K562 (cell line): ENCODE results near the gene UBAC2. TPM values are rescaled to one million over a fixed set of nuclear protein-coding genes. Genes with fewer than 3 reads are reported as not detected.

Experiments used
- ATAC-seq: fragments of 200-7000 bp; cut with Tn5 transposase; 3 replicates; pipeline ENCODE4 v1.9.1; 2020; ENCODE audit warnings: moderate library complexity
- BruUV-seq: library from RNA; stranded (reverse); fragments of 400-500 nt; replicated peaks from 2 replicates; lab custom pipeline; 2021; lab: Mats Ljungman, UMichigan
- CTCF ChIA-PET: fragments of 300-600 bp; formaldehyde crosslinking; extraction: SDS; loops from one replicate; lab custom pipeline; 2021; ENCODE audit warnings: low intra/inter-chr PET ratio; lab: Yijun Ruan, JAX
- POLR2A ChIA-PET: fragments of 300-600, 350-650 bp; sonication (Branson Sonifier 250); formaldehyde crosslinking; extraction: SDS; loops from one replicate; lab custom pipeline; 2021; ENCODE audit warnings: antibody characterized with exemption, inconsistent platforms; lab: Yijun Ruan, JAX
- DNase-seq, 4 experiments: peaks; one replicate each; pipeline versions ENCODE4 v3.0.0 to v3.0.0-alpha.2; 2011 to 2018; ENCODE audit warnings: low spot score in 3 of 4, mixed read lengths in 3 of 4; ENCODE audit errors: extremely low read depth in 1 of 4
- FAIRE-seq: peaks from 2 replicates; lab custom pipeline; 2011; peaks lifted over from hg19 to GRCh38; lab: Jason Lieb, UNC
- H2AFZ ChIP-seq: 2 replicates; pipeline ENCODE4 v1.6.0; 2011; ENCODE audit warnings: low read depth, low read length, control low read depth, inconsistent platforms
- H3K27ac ChIP-seq: fragments of 200-600 bp; 3 replicates; pipeline ENCODE4 v1.8.0; 2011; ENCODE audit warnings: low read depth, mild to moderate bottlenecking, control low read depth, inconsistent platforms, low read length, moderate library complexity, mixed read lengths; ENCODE audit errors: extremely low read depth
- H3K27me3 ChIP-seq, 2 experiments: fragments of 300-600 bp in 1 of 2; 2 replicates in 1 of 2; 3 replicates in 1 of 2; pipeline versions ENCODE4 v1.6.0 to v1.8.0; 2011; ENCODE audit warnings: inconsistent platforms in 2 of 2, low read length in 2 of 2, mild to moderate bottlenecking in 1 of 2, mixed read lengths in 1 of 2, moderate library complexity in 1 of 2; ENCODE audit not compliant: control insufficient read depth in 2 of 2, insufficient read depth in 2 of 2
- H3K36me3 ChIP-seq: fragments of 300-600 bp; 3 replicates; pipeline ENCODE4 v1.8.0; 2011; ENCODE audit warnings: mild to moderate bottlenecking, low read length, inconsistent platforms; ENCODE audit not compliant: control insufficient read depth, insufficient read depth
- H3K4me1 ChIP-seq, 2 experiments: fragments of 200-600 bp in 1 of 2; replicated peaks in 1 of 2; 2 replicates in 1 of 2; 3 replicates in 1 of 2; pipeline versions ENCODE4 v1.5.1 to v1.8.0; 2011; ENCODE audit warnings: inconsistent platforms in 2 of 2, low read length in 2 of 2, mild to moderate bottlenecking in 1 of 2, mixed read lengths in 1 of 2, moderate library complexity in 1 of 2; ENCODE audit not compliant: control insufficient read depth in 2 of 2, insufficient read depth in 2 of 2
- H3K4me2 ChIP-seq: 2 replicates; pipeline ENCODE4 v1.6.1; 2011; ENCODE audit warnings: low read length, control low read depth, inconsistent platforms, mixed read lengths; ENCODE audit not compliant: insufficient read depth
- H3K4me3 ChIP-seq: fragments of 200-600 bp; sonication (generic), shearing (Covaris generic); 2 replicates; pipeline ENCODE4 v1.5.1; 2016; ENCODE audit warnings: control low read depth, inconsistent platforms
- H3K79me2 ChIP-seq: fragments of 200-600 bp; 3 replicates; pipeline ENCODE4 v1.8.0; 2011; ENCODE audit warnings: low read length, inconsistent platforms; ENCODE audit not compliant: control insufficient read depth, insufficient read depth
- H3K9ac ChIP-seq, 2 experiments: 2 replicates each; pipeline versions ENCODE4 v1.6.0 to v1.6.1; 2011; ENCODE audit warnings: low read depth in 2 of 2, low read length in 2 of 2, control low read depth in 1 of 2, inconsistent platforms in 1 of 2, mild to moderate bottlenecking in 1 of 2, mixed read lengths in 1 of 2; ENCODE audit not compliant: insufficient read depth in 1 of 2
- H3K9me1 ChIP-seq: one replicate; pipeline ENCODE4 v1.6.0; 2011; ENCODE audit warnings: inconsistent platforms, mild to moderate bottlenecking, low read length, moderate library complexity; ENCODE audit not compliant: control insufficient read depth, insufficient read depth
- H3K9me3 ChIP-seq: replicated peaks from 2 replicates; pipeline ENCODE4 v1.5.1; 2011; ENCODE audit warnings: low read depth, low read length, inconsistent platforms; ENCODE audit not compliant: control insufficient read depth, insufficient read depth
- H4K20me1 ChIP-seq: replicated peaks from 2 replicates; pipeline ENCODE4 v1.6.1; 2011; ENCODE audit warnings: low read length, inconsistent platforms, mixed read lengths; ENCODE audit not compliant: control insufficient read depth, insufficient read depth
- CAMTA2 ChIP-seq: fragments of 250-450 bp; sonication (Bioruptor Pico); conservative IDR thresholded peaks from 2 replicates; pipeline ENCODE4 v1.5.1; 2022
- DDX20 ChIP-seq: fragments of 450-650 bp; IDR thresholded peaks from 2 replicates; pipeline ENCODE4 v1.6.1; 2016; ENCODE audit warnings: missing genetic modification characterization, low read depth, mild to moderate bottlenecking, missing compliant biosample characterization, moderate library complexity
- EP400 ChIP-seq: fragments of 450-650 bp; IDR thresholded peaks from 2 replicates; pipeline ENCODE4 v1.6.1; 2017; ENCODE audit warnings: antibody characterized with exemption, mild to moderate bottlenecking, moderate library complexity
- FOXP4 ChIP-seq: sonication (generic); formaldehyde crosslinking; IDR thresholded peaks from 2 replicates; pipeline ENCODE4 v1.8.0; 2022; ENCODE audit warnings: mild to moderate bottlenecking, missing genetic modification reagents, borderline replicate concordance
- FUS ChIP-seq: fragments of 200-400 bp; formaldehyde crosslinking; optimal IDR thresholded peaks from 2 replicates; pipeline ENCODE3; 2017; ENCODE audit warnings: low read depth, low read length
- HMGN3 ChIP-seq: IDR thresholded peaks from 2 replicates; pipeline ENCODE4 v1.6.1; 2011; ENCODE audit warnings: borderline replicate concordance, low read depth, mild to moderate bottlenecking, mixed read lengths, low read length; ENCODE audit not compliant: insufficient read length; ENCODE audit errors: extremely low read depth
- HOXB6 ChIP-seq: fragments of 250-450 bp; sonication (Bioruptor Pico); IDR thresholded peaks from 2 replicates; pipeline ENCODE4 v1.5.1; 2022; ENCODE audit warnings: mild to moderate bottlenecking, borderline replicate concordance
- MCM5 ChIP-seq: fragments of 450-650 bp; IDR thresholded peaks from 2 replicates; pipeline ENCODE4 v1.6.1; 2016; ENCODE audit warnings: low read depth
- RFX7 ChIP-seq: fragments of 250-450 bp; sonication (Bioruptor Pico); IDR thresholded peaks from 2 replicates; pipeline ENCODE4 v1.5.1; 2021; ENCODE audit warnings: mild to moderate bottlenecking
- SMAD2 ChIP-seq: fragments of 150-350 bp; IDR thresholded peaks from 2 replicates; pipeline ENCODE4 v1.6.1; 2014; ENCODE audit warnings: low read depth, mild to moderate bottlenecking, low read length
- SPI1 ChIP-seq: IDR thresholded peaks from 2 replicates; pipeline ENCODE4 v1.6.1; 2011; ENCODE audit warnings: low read depth, low read length, control low read depth, borderline replicate concordance
- SRSF1 ChIP-seq: fragments of 200-400 bp; formaldehyde crosslinking; IDR thresholded peaks from 2 replicates; pipeline ENCODE4 v1.6.1; 2017; ENCODE audit warnings: mild to moderate bottlenecking, low read depth, low read length, moderate library complexity
- TCF3 ChIP-seq: sonication (generic); formaldehyde crosslinking; IDR thresholded peaks from 2 replicates; pipeline ENCODE4 v1.4.0; 2020; ENCODE audit warnings: mild to moderate bottlenecking, missing genetic modification reagents
- TCF7L2 ChIP-seq: fragments of 150-350 bp; IDR thresholded peaks from 2 replicates; pipeline ENCODE4 v1.6.1; 2016; ENCODE audit warnings: low read depth, mild to moderate bottlenecking, low read length, moderate library complexity
- ZBTB34 ChIP-seq: fragments of 250-450 bp; sonication (Bioruptor Pico); IDR thresholded peaks from 2 replicates; pipeline ENCODE4 v1.8.0; 2021; ENCODE audit warnings: mild to moderate bottlenecking, moderate library complexity
- ZNF3 ChIP-seq: fragments of 250-450 bp; sonication (Bioruptor Pico); IDR thresholded peaks from 2 replicates; pipeline ENCODE4 v1.5.0; 2021; ENCODE audit warnings: mild to moderate bottlenecking, moderate library complexity
- ZNF324 ChIP-seq: fragments of 250-450 bp; sonication (Bioruptor Pico); IDR thresholded peaks from 2 replicates; pipeline ENCODE4 v1.4.0; 2020; ENCODE audit warnings: mild to moderate bottlenecking
- WGBS: fragments of 100-300 bp; shearing (Covaris generic); methylation state at CpG from one replicate; pipeline ENCODE4 v1.1.6; 2016; ENCODE audit warnings: low coverage, mixed read lengths; ENCODE audit not compliant: insufficient coverage; ENCODE audit errors: missing lambda C conversion rate; 5-methylcytosine and 5-hydroxymethylcytosine counted together
- in situ Hi-C: fragments of 300-500 bp; cut with MboI; formaldehyde crosslinking; loops from 4 replicates; pipeline ENCODE4 v1.15.0; 2018; ENCODE audit warnings: inconsistent platforms, mixed read lengths
- intact Hi-C: fragments of 100-400 bp; cut with micrococcal nuclease; formaldehyde crosslinking; loops from 2 replicates; pipeline ENCODE4 v1.14.2; 2022
- polyA plus RNA-seq, 8 experiments: library from polyadenylated mRNA; depleted of rRNA in 4 of 8; stranded (reverse) in 5 of 8; unstranded in 3 of 8; fragments of >200 nt; fragmentation: Nextera tagmentation in 2 of 8; fragmentation: Illumina TruSeq in 1 of 8; extraction: Ambion mirVana in 2 of 8; extraction: Trizol in 1 of 8; gene quantifications; 2 replicates each; pipeline versions ENCODE4 v1.2.1 to v1.2.3, GENCODE V29; 2011 to 2014; ENCODE audit warnings: inconsistent platforms in 1 of 8, missing spikeins in 1 of 8
- total RNA-seq, 7 experiments: library from RNA; depleted of rRNA in 6 of 7; stranded (reverse); fragments of >200 nt in 6 of 7; fragmentation: Illumina TruSeq in 2 of 7; extraction: Trizol in 2 of 7; gene quantifications; 2 replicates each; pipeline versions ENCODE4 v1.2.1 to v1.2.3, GENCODE V29; 2011 to 2021; ENCODE audit warnings: low replicate concordance in 1 of 7
- TF ChIP-seq, protein P1 (sequence below), 2 experiments: fragments of 250-450 bp in 1 of 2; fragments of 450-650 bp in 1 of 2; sonication (Bioruptor Pico) in 1 of 2; IDR thresholded peaks; 2 replicates each; pipeline versions ENCODE4 v1.6.1 to v1.8.0; 2016 to 2021; ENCODE audit warnings: mild to moderate bottlenecking in 2 of 2, moderate library complexity in 2 of 2, missing compliant biosample characterization in 1 of 2, missing genetic modification characterization in 1 of 2

UBAC2 gene
- total and polyA plus RNA-seq, 9 of the 15 experiments (the other 6 are each of a cell fraction or from before 2014, with no cell fraction given) = 6.0 to 84.1 (median 32.3) TPM

DNA sequence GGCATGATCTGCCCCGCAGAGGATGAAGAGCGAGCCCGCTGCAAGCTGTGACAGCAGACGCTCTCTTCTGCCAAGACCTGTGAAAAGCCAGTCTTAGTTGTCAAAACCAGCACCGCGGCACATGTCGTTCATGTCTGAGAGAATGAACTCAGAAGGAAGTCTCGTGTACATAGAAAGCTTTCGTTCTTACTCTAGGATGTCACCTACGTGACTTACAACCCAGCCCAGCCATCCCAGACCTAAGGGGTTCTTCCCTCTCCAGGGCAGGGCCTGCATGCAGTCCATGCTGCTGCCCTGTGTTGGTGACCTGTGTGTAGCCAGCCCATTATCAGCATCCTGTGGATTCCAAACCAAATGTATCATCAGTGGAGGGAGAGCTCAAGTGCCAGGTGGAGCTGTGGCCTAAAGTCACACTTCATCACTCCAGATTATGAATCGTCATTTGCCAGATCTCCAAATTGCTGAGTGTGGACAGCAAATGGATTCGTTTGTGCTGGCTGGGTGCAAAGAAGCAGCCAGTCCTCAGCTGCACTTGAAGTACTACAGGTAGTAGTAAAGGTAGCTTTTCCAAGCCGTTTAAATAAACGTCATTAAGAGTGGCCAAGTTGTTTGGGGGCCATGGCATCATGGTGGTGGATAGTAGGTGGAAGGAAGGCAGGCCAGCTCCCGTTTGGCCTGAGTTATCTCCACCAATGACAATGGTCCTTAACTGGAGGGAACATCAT is 180.4 kb downstream of the UBAC2 start:
- POLR2A ChIA-PET = interaction anchor here (0.6 to 0.7 kb wide), 2 partner anchors 7 to 73 kb away, joined by 3 read pairs; no protein-coding TSS in a partner anchor
- no peak overlapping the region for H3K27ac ChIP-seq
- H3K9me1 ChIP-seq = no peaks in the 10 kb centered on the region
- no peaks in the 10 kb centered on the region for H4K20me1 ChIP-seq
- no peaks in the 10 kb centered on the region for H3K9me3 ChIP-seq
- intact Hi-C loops = loop anchor here (10.0 kb wide), 1 partner anchor 206 kb away; no protein-coding TSS in a partner anchor
- H3K4me2 ChIP-seq = no peak overlapping the region
- H3K9ac ChIP-seq = no peak overlapping the region; a peak in 1 of 4 replicates
- FAIRE-seq (no peak), DNase-seq (no peak), ATAC-seq (no peak)
- H2AFZ ChIP-seq = no peak overlapping the region
- WGBS = 80% methylated on average over 12 of the region's 15 CpGs
- H3K36me3 ChIP-seq = peaks cover 24% of the 10 kb centered on the region; the same call in 2 of the 3 replicates
- H3K4me1 ChIP-seq = no peaks in the 10 kb centered on the region; a peak in 1 of 5 replicates
- TF ChIP-seq EP400 (no peak), ZBTB34 (no peak), TCF7L2 (no peak), ZNF324 (CRISPR knock-in tag) (no peak), DDX20 (tag) (no peak), TCF3 (CRISPR knock-in tag) (no peak), SRSF1 (no peak), CAMTA2 (CRISPR knock-in tag) (no peak), RFX7 (no peak), ZNF3 (CRISPR knock-in tag) (no peak), SPI1 (no peak), MCM5 (no peak), FUS (no peak), SMAD2 (no peak), HMGN3 (no peak), HOXB6 (CRISPR knock-in tag) (no peak), FOXP4 (CRISPR knock-in tag) (no peak)
- TF ChIP-seq, protein P1, sequence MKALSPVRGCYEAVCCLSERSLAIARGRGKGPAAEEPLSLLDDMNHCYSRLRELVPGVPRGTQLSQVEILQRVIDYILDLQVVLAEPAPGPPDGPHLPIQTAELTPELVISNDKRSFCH (CRISPR knock-in tag; IDR thresholded peaks at IDR 0.05) = no peak
- TF ChIP-seq, protein P1 (tag; IDR thresholded peaks at IDR 0.05) = no peak
- H3K4me3 ChIP-seq = no peak overlapping the region
- H3K27me3 ChIP-seq = no peaks in the 10 kb centered on the region
- no peaks in the 10 kb centered on the region for H3K79me2 ChIP-seq
- BruUV-seq = no TSS peak
- CTCF ChIA-PET = no interaction called here
- in situ Hi-C loops = no loop called here
